Smooth muscle cell (in vitro differentiated cells): ENCODE data around the gene SPTBN5. TPM values are rescaled to one million over a fixed set of nuclear protein-coding genes. Genes with fewer than 3 reads are reported as not detected.

Experiments
- DNase-seq: peaks from one replicate; lab custom pipeline; 2025; ENCODE audit not compliant: unreplicated experiment; lab: John Stamatoyannopoulos, UW
- H2AFZ ChIP-seq: fragments of 200-600 bp; sonication (generic); 2 replicates; pipeline ENCODE4 v1.6.0; 2016; ENCODE audit warnings: antibody characterized with exemption, low read depth, mild to moderate bottlenecking
- H3F3A ChIP-seq: fragments of 200-600 bp; sonication (generic); 2 replicates; pipeline ENCODE4 v1.6.0; 2017; ENCODE audit warnings: antibody characterized with exemption, low read depth
- H3K27ac ChIP-seq: fragments of 200-600 bp; sonication (generic); 2 replicates; pipeline ENCODE4 v1.5.1; 2016; ENCODE audit warnings: low read depth, mild to moderate bottlenecking
- H3K27me3 ChIP-seq: fragments of 200-600 bp; sonication (generic); 2 replicates; pipeline ENCODE4 v1.6.1; 2016; ENCODE audit warnings: low read depth, mild to moderate bottlenecking
- H3K36me3 ChIP-seq: fragments of 200-600 bp; sonication (generic); 2 replicates; pipeline ENCODE4 v1.5.1; 2016; ENCODE audit warnings: low read depth
- H3K4me1 ChIP-seq: fragments of 200-600 bp; sonication (generic); 2 replicates; pipeline ENCODE4 v1.5.1; 2016; ENCODE audit warnings: low read depth
- H3K4me2 ChIP-seq: fragments of 200-600 bp; sonication (generic); 2 replicates; pipeline ENCODE4 v1.6.0; 2016; ENCODE audit warnings: mild to moderate bottlenecking
- H3K4me3 ChIP-seq: fragments of 200-600 bp; sonication (generic); 2 replicates; pipeline ENCODE4 v1.5.1; 2016; ENCODE audit warnings: mild to moderate bottlenecking
- H3K79me2 ChIP-seq: fragments of 200-600 bp; sonication (generic); 2 replicates; pipeline ENCODE4 v1.6.0; 2016; ENCODE audit warnings: low read depth, mild to moderate bottlenecking
- H3K9ac ChIP-seq: fragments of 200-600 bp; sonication (generic); 2 replicates; pipeline ENCODE4 v1.6.0; 2016; ENCODE audit warnings: low read depth
- H3K9me3 ChIP-seq: fragments of 200-600 bp; sonication (generic); replicated peaks from 2 replicates; pipeline ENCODE4 v1.5.1; 2016; ENCODE audit warnings: low read depth
- H4K20me1 ChIP-seq: fragments of 200-600 bp; sonication (generic); 2 replicates; pipeline ENCODE4 v1.6.0; 2016; ENCODE audit warnings: low read depth
- WGBS: methylation state at CpG from one replicate; pipeline ENCODE4 v1.1.7; 2016; ENCODE audit warnings: low lambda C conversion rate; 5-methylcytosine and 5-hydroxymethylcytosine counted together
- polyA plus RNA-seq: library from polyadenylated mRNA; unstranded; fragments of >200 nt; fragmentation: Nextera tagmentation; extraction: Ambion mirVana; gene quantifications from 2 replicates; pipeline ENCODE4 v1.2.1, GENCODE V29; 2016
- total RNA-seq: library from RNA; depleted of rRNA; stranded (reverse); fragments of >200 nt; gene quantifications from 2 replicates; pipeline ENCODE4 v1.2.3, GENCODE V29; 2014
- TF ChIP-seq, protein P1 (sequence below): fragments of 200-600 bp; sonication (generic); IDR thresholded peaks from 2 replicates; pipeline ENCODE4 v1.5.1; 2017; ENCODE audit warnings: borderline replicate concordance, mild to moderate bottlenecking, antibody characterized with exemption; ENCODE audit not compliant: insufficient read depth, poor library complexity, severe bottlenecking

Gene SPTBN5
- total and polyA plus RNA-seq, 2 experiments from 2014 or later, result 0.04 to 0.08 TPM

DNA sequence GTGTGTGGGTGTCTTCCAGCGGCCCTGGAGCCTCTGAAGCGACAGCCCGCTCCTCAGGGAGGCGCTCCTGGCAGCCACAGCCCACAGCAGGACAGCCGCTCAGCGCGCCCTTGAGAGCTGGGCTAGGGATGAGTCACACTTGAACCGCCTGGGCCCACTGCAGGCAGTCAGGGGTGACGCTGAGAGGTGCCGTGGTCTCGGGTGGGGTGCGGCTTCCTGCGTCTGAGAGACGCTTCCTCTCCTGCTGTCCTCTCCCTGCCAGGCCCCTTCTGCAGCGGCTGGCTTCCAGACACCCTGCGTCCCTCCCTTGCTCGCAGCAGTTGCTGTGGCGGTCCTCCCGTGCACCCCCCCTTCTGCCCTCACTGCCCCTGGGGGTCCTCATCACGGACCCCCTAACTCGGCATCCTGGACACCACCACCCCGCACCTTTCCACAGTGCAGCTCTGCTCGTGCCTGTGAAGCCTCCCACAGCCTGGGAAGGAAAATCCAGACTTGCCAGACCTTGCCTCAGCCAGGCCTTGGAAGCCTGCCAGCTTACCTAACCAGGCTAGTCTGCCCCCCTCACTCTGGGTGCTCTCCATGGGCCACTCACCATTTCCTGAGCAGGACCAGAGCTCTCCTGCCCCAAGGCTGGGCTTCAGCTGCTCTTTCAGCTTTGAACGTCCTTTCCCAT is 1.1 kb upstream of the SPTBN5 start:
- peak; percentile 15 for DNase-seq
- H3K4me3 ChIP-seq, result no peak overlapping the region

DNA sequence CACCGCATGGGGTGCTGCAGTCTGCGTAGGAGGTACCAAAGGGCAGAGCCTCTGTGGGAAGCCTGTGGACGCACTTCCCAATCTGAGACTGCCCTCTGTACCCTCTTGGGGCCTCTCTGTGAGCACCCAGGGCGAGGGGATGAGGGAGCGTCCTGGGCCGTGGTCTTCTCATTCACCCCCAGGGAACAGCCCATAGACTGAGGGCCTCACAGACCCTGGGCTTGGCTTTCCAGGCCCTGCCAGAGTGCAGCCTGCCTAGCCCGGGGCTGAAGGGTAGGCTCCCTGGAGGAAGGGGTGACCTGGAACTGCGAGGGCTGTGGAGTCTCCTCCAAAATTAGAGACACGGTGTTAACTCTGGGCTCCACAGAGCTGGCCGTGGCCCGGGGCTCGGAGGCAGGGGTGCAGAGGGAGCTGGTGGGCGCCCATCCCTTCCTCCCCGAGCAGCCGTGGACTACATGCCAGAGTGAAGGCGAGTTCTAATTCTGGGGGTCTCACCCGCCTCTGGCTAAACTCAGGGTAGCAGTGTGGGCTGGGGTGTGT is 468 bp upstream of the SPTBN5 start:
- H3K9ac ChIP-seq, result no peak overlapping the region
- DNase-seq, result no peak
- no peaks in the 10 kb centered on the region for H3K27me3 ChIP-seq
- no peaks in the 10 kb centered on the region for H4K20me1 ChIP-seq
- peaks cover 11% of the 10 kb centered on the region for H3K4me1 ChIP-seq
- WGBS, result 86% methylated on average over 17 of the region's 17 CpGs
- H3K79me2 ChIP-seq, result no peaks in the 10 kb centered on the region
- no peak overlapping the region for H3K27ac ChIP-seq
- TF ChIP-seq, protein P1, sequence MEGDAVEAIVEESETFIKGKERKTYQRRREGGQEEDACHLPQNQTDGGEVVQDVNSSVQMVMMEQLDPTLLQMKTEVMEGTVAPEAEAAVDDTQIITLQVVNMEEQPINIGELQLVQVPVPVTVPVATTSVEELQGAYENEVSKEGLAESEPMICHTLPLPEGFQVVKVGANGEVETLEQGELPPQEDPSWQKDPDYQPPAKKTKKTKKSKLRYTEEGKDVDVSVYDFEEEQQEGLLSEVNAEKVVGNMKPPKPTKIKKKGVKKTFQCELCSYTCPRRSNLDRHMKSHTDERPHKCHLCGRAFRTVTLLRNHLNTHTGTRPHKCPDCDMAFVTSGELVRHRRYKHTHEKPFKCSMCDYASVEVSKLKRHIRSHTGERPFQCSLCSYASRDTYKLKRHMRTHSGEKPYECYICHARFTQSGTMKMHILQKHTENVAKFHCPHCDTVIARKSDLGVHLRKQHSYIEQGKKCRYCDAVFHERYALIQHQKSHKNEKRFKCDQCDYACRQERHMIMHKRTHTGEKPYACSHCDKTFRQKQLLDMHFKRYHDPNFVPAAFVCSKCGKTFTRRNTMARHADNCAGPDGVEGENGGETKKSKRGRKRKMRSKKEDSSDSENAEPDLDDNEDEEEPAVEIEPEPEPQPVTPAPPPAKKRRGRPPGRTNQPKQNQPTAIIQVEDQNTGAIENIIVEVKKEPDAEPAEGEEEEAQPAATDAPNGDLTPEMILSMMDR, result no peak
- peak overlapping the region; percentile 56 for H3K4me2 ChIP-seq
- no peaks in the 10 kb centered on the region for H3F3A ChIP-seq
- H3K4me3 ChIP-seq, result no peak overlapping the region
- H2AFZ ChIP-seq, result no peak overlapping the region
- no peaks in the 10 kb centered on the region for H3K36me3 ChIP-seq
- H3K9me3 ChIP-seq, result no peaks in the 10 kb centered on the region

More for the DNA sequence above, 1.1 kb upstream of the SPTBN5 start:
- Histone ChIP-seq H3K9ac (no peak overlapping the region), H3K4me2 (peak overlapping the region; percentile 56), H3K27me3 (no peaks in the 10 kb centered on the region), H3K27ac (peak overlapping the region; percentile 24), H4K20me1 (no peaks in the 10 kb centered on the region), H3K9me3 (no peaks in the 10 kb centered on the region), H3K4me1 (peaks cover 11% of the 10 kb centered on the region), H3K36me3 (no peaks in the 10 kb centered on the region), H3K79me2 (no peaks in the 10 kb centered on the region), H3F3A (no peaks in the 10 kb centered on the region), H2AFZ (no peak overlapping the region)
- 55% methylated on average over 17 of the region's 24 CpGs for WGBS
- TF ChIP-seq, protein P1, result no peak

DNA sequence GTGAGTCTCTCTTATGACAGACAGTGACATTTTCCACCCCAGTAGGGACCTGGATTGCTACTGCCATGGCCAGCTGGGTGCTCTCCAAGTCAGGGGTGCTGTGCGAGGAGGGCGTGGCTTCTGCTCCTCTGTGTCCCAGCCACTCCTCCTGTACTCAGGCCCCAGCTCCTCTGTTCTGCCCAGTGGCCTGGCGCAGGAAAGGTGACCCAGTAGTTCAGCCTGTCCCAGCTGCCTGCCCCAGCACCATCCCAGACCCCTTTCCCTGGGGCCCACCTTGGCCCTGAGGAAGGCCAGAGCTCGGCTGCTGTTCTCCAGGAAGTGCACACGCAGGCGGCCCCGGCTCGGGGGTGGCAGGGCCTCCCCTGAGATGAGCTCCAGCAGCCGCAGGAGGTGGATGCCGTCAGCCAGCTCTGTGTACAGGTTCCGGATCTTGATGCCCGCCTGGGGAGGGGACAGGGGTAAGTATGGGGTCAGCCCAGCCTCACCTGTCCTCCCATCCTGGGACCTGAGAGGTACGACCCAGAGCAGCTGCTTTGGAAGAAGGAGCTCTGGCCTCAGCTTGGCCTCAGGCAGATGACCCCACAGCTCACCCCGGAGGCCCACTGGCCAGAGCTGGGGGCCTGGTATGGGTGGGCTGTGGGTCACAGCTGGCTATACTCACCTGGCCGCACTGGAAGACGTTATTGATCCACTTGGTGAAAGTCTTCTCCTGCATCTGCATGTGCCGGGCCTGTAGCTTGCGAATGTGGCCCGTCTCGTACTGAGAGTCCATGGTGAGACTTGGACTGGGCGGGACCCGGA is 1.0 kb downstream of the SPTBN5 start:
- Histone ChIP-seq H3K4me3 (no peak overlapping the region), H3K4me1 (peaks cover 11% of the 10 kb centered on the region), H4K20me1 (no peaks in the 10 kb centered on the region), H3K27me3 (no peaks in the 10 kb centered on the region), H3K79me2 (no peaks in the 10 kb centered on the region), H2AFZ (no peak overlapping the region), H3K36me3 (no peaks in the 10 kb centered on the region), H3K9me3 (no peaks in the 10 kb centered on the region), H3K9ac (no peak overlapping the region), H3K4me2 (no peak overlapping the region), H3K27ac (no peak overlapping the region), H3F3A (no peaks in the 10 kb centered on the region)
- TF ChIP-seq, protein P1, result no peak
- WGBS, result 95% methylated on average over 22 of the region's 22 CpGs
- no peak for DNase-seq
